DOHH2 (cell line): Measurements from ENCODE around the gene SRSF2.

Experiments used
- EZH2phosphoT487 ChIP-seq: fragments of 200-600 bp; sonication (generic); IDR thresholded peaks from 2 replicates; pipeline ENCODE4 v1.6.1; 2017; ENCODE audit warnings: borderline replicate concordance, mild to moderate bottlenecking, antibody characterized with exemption, low read length, moderate library complexity, mixed read lengths
- TF ChIP-seq, protein P1 (sequence below): fragments of 200-600 bp; sonication (generic); IDR thresholded peaks from one replicate; pipeline ENCODE4 v1.5.1; 2014; ENCODE audit warnings: antibody characterized with exemption, mild to moderate bottlenecking, low read depth, low read length; ENCODE audit not compliant: poor library complexity, severe bottlenecking

- TF ChIP-seq, protein P1, sequence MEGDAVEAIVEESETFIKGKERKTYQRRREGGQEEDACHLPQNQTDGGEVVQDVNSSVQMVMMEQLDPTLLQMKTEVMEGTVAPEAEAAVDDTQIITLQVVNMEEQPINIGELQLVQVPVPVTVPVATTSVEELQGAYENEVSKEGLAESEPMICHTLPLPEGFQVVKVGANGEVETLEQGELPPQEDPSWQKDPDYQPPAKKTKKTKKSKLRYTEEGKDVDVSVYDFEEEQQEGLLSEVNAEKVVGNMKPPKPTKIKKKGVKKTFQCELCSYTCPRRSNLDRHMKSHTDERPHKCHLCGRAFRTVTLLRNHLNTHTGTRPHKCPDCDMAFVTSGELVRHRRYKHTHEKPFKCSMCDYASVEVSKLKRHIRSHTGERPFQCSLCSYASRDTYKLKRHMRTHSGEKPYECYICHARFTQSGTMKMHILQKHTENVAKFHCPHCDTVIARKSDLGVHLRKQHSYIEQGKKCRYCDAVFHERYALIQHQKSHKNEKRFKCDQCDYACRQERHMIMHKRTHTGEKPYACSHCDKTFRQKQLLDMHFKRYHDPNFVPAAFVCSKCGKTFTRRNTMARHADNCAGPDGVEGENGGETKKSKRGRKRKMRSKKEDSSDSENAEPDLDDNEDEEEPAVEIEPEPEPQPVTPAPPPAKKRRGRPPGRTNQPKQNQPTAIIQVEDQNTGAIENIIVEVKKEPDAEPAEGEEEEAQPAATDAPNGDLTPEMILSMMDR: no peak
- TF ChIP-seq EZH2phosphoT487: no peak
These were observed 1.4 kb downstream of the SRSF2 start for GRCh38 chr17:76735586-76736348.
